Spinal cord (tissue), 10 donors: ENCODE results near the gene WDR44. TPM values are rescaled to one million over a fixed set of nuclear protein-coding genes. Genes with fewer than 3 reads are reported as not detected.

Experiments used
- DNase-seq, 6 donors: peaks; one replicate each; pipeline versions ENCODE4 v3.0.0 to v3.0.0-alpha.2; 2013 to 2015; ENCODE audit warnings: low spot score in 6 of 6, low read depth in 4 of 6
- H3K27ac ChIP-seq: one replicate; pipeline ENCODE4 v1.5.1; 2013; ENCODE audit warnings: low read depth, low read length, control low read depth
- H3K27me3 ChIP-seq: one replicate; pipeline ENCODE4 v1.6.1; 2013; ENCODE audit warnings: low read length; ENCODE audit not compliant: control insufficient read depth, insufficient read depth
- H3K36me3 ChIP-seq: one replicate; pipeline ENCODE4 v1.6.1; 2013; ENCODE audit warnings: low read length; ENCODE audit not compliant: control insufficient read depth, insufficient read depth
- H3K4me1 ChIP-seq: one replicate; pipeline ENCODE4 v1.6.1; 2013; ENCODE audit warnings: low read length; ENCODE audit not compliant: control insufficient read depth, insufficient read depth
- H3K4me3 ChIP-seq: one replicate; pipeline ENCODE4 v1.5.1; 2013; ENCODE audit warnings: low read depth, low read length, control low read depth
- H3K9me3 ChIP-seq: one replicate; pipeline ENCODE4 v1.6.1; 2013; ENCODE audit warnings: low read length; ENCODE audit not compliant: control insufficient read depth, insufficient read depth
- WGBS: methylation state at CpG from one replicate; pipeline ENCODE4 v1.1.5; 2013; ENCODE audit warnings: missing lambda C conversion rate; ENCODE audit not compliant: insufficient coverage; 5-methylcytosine and 5-hydroxymethylcytosine counted together
- polyA plus RNA-seq, 2 donors: library from polyadenylated mRNA; unstranded; fragments of 120-200 nt; gene quantifications; one replicate each; pipeline ENCODE4 v1.2.1, GENCODE V29; 2013; ENCODE audit not compliant: insufficient read length in 2 of 2
- total RNA-seq, 2 donors: library from RNA; depleted of rRNA in 1 of 2; stranded (reverse); fragments of 120-200 nt in 1 of 2; fragments of >200 nt in 1 of 2; gene quantifications; one replicate each; pipeline versions ENCODE4 v1.2.3 to v1.2.4, GENCODE V29; 2013 to 2014
- donor health status: healthy.

Gene WDR44
- total and polyA plus RNA-seq, 4 donors = 15.8 to 24.1 (median 19.3) TPM

DNA sequence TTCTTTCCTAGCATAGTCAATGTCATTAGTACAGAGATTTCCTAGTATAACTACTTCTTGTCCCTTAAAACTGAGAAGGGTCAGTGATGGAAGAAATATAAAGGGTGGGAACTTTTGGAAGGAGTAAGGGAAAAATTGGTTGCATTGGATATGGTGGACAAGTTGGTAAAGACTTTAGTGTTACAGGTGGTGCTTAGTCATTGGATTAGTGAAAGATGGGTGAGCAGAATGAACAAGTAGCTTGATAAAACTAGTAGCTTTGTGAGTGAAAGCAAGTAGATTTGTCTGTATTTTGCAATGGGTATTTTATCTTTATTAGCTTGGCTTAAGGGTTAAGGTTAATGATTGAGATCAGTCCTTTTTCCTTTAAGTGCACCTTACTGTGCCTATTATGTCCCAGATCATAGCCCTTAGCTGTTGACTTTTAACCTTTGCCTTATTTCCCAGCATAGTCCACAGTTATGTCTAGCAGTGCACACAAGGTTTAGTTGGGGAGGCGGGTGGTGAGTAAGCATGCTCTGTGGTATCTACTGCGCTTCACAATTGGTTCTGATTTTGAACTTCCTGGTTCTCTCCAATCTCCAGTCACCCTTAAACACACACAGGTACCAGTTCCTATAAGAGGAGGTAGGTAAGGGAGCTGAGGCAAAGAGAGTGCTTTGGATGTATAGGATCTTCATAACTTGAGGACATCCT lies 9.5 kb downstream of the WDR44 start:
- no peaks in the 10 kb centered on the region for H3K27me3 ChIP-seq
- no peak overlapping the region for H3K27ac ChIP-seq
- H3K9me3 ChIP-seq = no peaks in the 10 kb centered on the region
- H3K36me3 ChIP-seq = no peaks in the 10 kb centered on the region
- no CpG with 5 or more reads among the region's 2 CpGs for WGBS
- H3K4me3 ChIP-seq = no peak overlapping the region
- DNase-seq = no peak
- no peaks in the 10 kb centered on the region for H3K4me1 ChIP-seq

- Histone ChIP-seq H3K27me3 (no peaks in the 10 kb centered on the region), H3K36me3 (no peaks in the 10 kb centered on the region), H3K4me3 (no peak overlapping the region), H3K27ac (no peak overlapping the region), H3K4me1 (no peaks in the 10 kb centered on the region), H3K9me3 (no peaks in the 10 kb centered on the region)
- 100% methylated on average over 1 of the region's 2 CpGs for WGBS
- no peak for DNase-seq
These were observed 10.3 kb downstream of the WDR44 start for GRCh38 chrX:118356154-118356701.

GRCh38 chrX:118360429-118361125 lies 14.7 kb downstream of the WDR44 start:
- no peaks in the 10 kb centered on the region for H3K27me3 ChIP-seq
- H3K4me3 ChIP-seq = no peak overlapping the region
- H3K9me3 ChIP-seq = no peaks in the 10 kb centered on the region
- DNase-seq = no peak
- no peaks in the 10 kb centered on the region for H3K4me1 ChIP-seq
- no peaks in the 10 kb centered on the region for H3K36me3 ChIP-seq
- no CpG with 5 or more reads among the region's 3 CpGs for WGBS
- H3K27ac ChIP-seq = no peak overlapping the region

DNA sequence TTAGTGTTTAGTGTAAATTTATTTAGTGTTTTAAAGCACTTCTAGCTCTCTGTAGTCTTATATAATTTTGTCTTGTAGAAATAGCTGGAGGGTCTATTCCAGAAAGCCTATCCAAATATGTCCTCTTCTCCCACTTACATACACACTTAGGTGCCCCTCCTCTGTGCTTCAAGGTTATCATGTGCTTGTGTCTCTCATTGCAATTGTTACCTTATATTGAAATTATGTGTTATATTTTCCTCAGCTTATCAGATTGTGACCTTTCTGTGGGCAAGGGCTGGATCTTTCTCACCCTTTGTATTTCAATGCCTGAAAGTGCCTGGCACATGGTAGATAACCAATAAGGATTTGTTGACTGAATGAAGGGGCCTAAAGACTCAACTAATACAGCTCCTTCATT lies 18.4 kb downstream of the WDR44 start:
- no peaks in the 10 kb centered on the region for H3K36me3 ChIP-seq
- H3K4me3 ChIP-seq = no peak overlapping the region
- no peaks in the 10 kb centered on the region for H3K4me1 ChIP-seq
- DNase-seq = no peak
- H3K27me3 ChIP-seq = no peaks in the 10 kb centered on the region
- H3K9me3 ChIP-seq = no peaks in the 10 kb centered on the region
- H3K27ac ChIP-seq = no peak overlapping the region

GRCh38 chrX:118367338-118367737 lies 21.4 kb downstream of the WDR44 start:
- no peak overlapping the region for H3K27ac ChIP-seq
- no peaks in the 10 kb centered on the region for H3K9me3 ChIP-seq
- H3K4me3 ChIP-seq = no peak overlapping the region
- H3K36me3 ChIP-seq = no peaks in the 10 kb centered on the region
- no peak for DNase-seq
- no peaks in the 10 kb centered on the region for H3K4me1 ChIP-seq
- H3K27me3 ChIP-seq = no peaks in the 10 kb centered on the region

DNA sequence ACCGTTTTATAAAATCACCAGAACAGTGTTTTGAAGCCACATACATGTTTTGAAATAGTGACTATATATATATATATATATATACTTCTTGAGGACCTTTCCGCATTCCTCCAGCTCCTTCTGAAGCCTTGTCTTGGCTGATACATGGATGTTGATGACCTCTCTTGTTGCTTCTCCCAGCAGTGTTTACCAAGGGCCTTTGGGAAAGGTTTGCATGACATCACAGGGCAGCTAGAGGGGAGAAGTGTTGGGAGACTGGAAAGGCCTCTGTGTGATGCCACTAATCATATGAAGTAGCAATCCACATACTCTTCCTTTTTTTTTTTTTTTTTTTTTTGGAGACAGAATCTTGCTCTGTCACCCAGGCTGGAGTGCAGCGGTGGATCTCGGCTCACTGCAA lies 22.5 kb downstream of the WDR44 start:
- H3K27ac ChIP-seq = no peak overlapping the region
- DNase-seq = no peak
- H3K4me1 ChIP-seq = no peaks in the 10 kb centered on the region
- no peaks in the 10 kb centered on the region for H3K27me3 ChIP-seq
- H3K4me3 ChIP-seq = no peak overlapping the region
- no peaks in the 10 kb centered on the region for H3K36me3 ChIP-seq
- H3K9me3 ChIP-seq = no peaks in the 10 kb centered on the region
- WGBS = no CpG with 5 or more reads among the region's 4 CpGs

- no peak overlapping the region for H3K27ac ChIP-seq
- no peaks in the 10 kb centered on the region for H3K4me1 ChIP-seq
- no peaks in the 10 kb centered on the region for H3K36me3 ChIP-seq
- H3K9me3 ChIP-seq = no peaks in the 10 kb centered on the region
- WGBS = no CpG with 5 or more reads among the region's 2 CpGs
- no peak for DNase-seq
- H3K27me3 ChIP-seq = no peaks in the 10 kb centered on the region
- H3K4me3 ChIP-seq = no peak overlapping the region
These were observed 25.2 kb downstream of the WDR44 start for GRCh38 chrX:118370921-118371624.

GRCh38 chrX:118373538-118373937 lies 27.6 kb downstream of the WDR44 start:
- WGBS = no CpG with 5 or more reads among the region's 2 CpGs
- H3K9me3 ChIP-seq = no peaks in the 10 kb centered on the region
- no peaks in the 10 kb centered on the region for H3K4me1 ChIP-seq
- no peak overlapping the region for H3K4me3 ChIP-seq
- DNase-seq = peak in 1 of 6 donors; percentile 28
- no peak overlapping the region for H3K27ac ChIP-seq
- no peaks in the 10 kb centered on the region for H3K36me3 ChIP-seq
- H3K27me3 ChIP-seq = no peaks in the 10 kb centered on the region

- no peak for DNase-seq
- Histone ChIP-seq H3K9me3 (peaks cover 2% of the 10 kb centered on the region), H3K27me3 (no peaks in the 10 kb centered on the region), H3K4me3 (no peak overlapping the region), H3K27ac (no peak overlapping the region), H3K4me1 (no peaks in the 10 kb centered on the region), H3K36me3 (no peaks in the 10 kb centered on the region)
- WGBS = 0% methylated on average over 1 of the region's 3 CpGs
These were observed 37.2 kb downstream of the WDR44 start for GRCh38 chrX:118383120-118383519.
